ENCODE results near the gene SOWAHD. TPM values are rescaled to one million over a fixed set of nuclear protein-coding genes. Genes with fewer than 3 reads are reported as not detected.

SOWAHD gene, protein sequence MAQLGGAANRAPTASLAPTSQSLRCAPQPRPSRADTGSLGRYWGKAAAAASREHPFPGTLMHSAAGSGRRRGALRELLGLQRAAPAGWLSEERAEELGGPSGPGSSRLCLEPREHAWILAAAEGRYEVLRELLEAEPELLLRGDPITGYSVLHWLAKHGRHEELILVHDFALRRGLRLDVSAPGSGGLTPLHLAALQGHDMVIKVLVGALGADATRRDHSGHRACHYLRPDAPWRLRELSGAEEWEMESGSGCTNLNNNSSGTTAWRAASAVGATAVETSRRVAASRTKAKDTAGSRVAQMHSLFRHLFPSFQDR
- polyA plus RNA-seq (2011; rRNA removed) (0.05 and 0.08 TPM in 2 replicates), polyA plus RNA-seq (2017; fragmentation: RNase III; extraction: RNeasy Plus Mini Kit Qiagen cat#74134 plus additional on column Dnase treatment) (0.09 to 0.22 TPM (median 0.09 TPM) in 3 replicates), polyA minus RNA-seq (2011; rRNA and poly(A)+ RNA removed) (not detected in 2 replicates)
- polyA plus RNA-seq (2012; cell fraction: cytosol; rRNA removed): 0.16 and 0.25 TPM in 2 replicates
- polyA plus RNA-seq (2012; cell fraction: nucleus; rRNA removed): 0.07 and 0.22 TPM in 2 replicates

DNA sequence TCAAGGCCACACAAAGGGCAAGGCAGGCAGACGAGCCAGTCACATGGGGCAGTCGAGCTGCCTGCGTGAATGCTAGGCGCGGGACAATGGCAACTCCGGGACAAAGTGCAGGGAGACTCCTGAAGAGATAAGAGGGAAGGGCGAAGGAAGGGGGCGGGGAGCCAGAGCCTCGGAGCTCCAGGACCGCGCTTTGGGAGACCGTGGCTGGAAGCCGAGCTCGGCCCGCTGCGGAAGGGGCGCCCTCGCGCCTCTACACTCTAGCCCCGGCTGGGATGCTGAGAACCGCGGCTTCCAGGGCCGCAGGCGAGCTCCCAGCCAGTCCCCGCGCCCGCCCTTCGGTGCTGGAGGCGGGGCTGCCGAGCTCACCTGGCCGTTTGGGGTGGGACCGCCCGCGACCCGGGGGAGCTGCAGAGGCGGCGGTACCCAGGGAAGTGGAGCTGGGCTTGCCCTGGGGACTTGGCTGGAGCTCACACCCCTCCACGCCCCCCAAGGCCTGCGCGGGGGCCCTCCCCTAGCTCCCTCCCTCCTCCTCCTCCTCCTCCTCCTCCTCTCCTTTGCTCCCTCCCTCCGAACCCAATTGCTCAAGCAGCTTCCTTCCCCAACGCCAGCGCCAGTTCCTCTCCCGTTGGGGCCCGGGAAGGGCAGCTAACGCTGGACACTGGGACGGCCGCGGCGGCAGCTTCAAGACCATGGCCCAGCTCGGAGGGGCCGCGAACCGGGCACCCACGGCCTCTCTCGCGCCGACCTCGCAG, at the start of gene SOWAHD:
SOWAHD (plus strand) TSS at position 610 of the 752 bp plus-strand sequence; CDS start at position 690, 80 bp downstream.
- H3K9me3 ChIP-seq: no peaks in the 10 kb centered on the region
- H3K27ac ChIP-seq: peak within 1 kb of the TSS; percentile 29 to 81
- peaks cover 2% of the 10 kb centered on the region; the same call in 1 of the 3 replicates for H3K4me1 ChIP-seq
- ATAC-seq (peak; percentile 62 to 79), FAIRE-seq (no peak), DNase-seq (ENCODE audit: low read depth in 1 of 2, low spot score in 1 of 2) (peak in 1 of 2 experiments; percentile 21)
- ChIA-PET CTCF (interaction anchor here (0.6 to 2.8 kb wide), 10 partner anchors 9 to 276 kb away, joined by 3 to 10 read pairs (median 4); no protein-coding TSS in a partner anchor), POLR2A (interaction anchor here (0.9 to 2.0 kb wide), 2 partner anchors 33 to 156 kb away, joined by 3 to 20 read pairs; partner anchors contain the start of gene RPL39)
- TF ChIP-seq KDM1A (IDR thresholded peaks at IDR 0.05; ENCODE audit: low read depth) (no peak), EHF (CRISPR knock-in tag; IDR thresholded peaks at IDR 0.05) (no peak), CHD4 (IDR thresholded peaks at IDR 0.05; ENCODE audit: borderline replicate concordance) (no peak)
- TF ChIP-seq, protein P1, sequence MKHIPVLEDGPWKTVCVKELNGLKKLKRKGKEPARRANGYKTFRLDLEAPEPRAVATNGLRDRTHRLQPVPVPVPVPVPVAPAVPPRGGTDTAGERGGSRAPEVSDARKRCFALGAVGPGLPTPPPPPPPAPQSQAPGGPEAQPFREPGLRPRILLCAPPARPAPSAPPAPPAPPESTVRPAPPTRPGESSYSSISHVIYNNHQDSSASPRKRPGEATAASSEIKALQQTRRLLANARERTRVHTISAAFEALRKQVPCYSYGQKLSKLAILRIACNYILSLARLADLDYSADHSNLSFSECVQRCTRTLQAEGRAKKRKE (CRISPR knock-in tag; IDR thresholded peaks at IDR 0.05; ENCODE audit: low read depth): no peak
- 3% methylated on average over 15 of the region's 59 CpGs for WGBS (ENCODE audit: missing lambda C conversion rate)
- H3K4me2 ChIP-seq: peak within 1 kb of the TSS; percentile 82
- peak within 1 kb of the TSS; percentile 61 for H3K4me3 ChIP-seq

DNA sequence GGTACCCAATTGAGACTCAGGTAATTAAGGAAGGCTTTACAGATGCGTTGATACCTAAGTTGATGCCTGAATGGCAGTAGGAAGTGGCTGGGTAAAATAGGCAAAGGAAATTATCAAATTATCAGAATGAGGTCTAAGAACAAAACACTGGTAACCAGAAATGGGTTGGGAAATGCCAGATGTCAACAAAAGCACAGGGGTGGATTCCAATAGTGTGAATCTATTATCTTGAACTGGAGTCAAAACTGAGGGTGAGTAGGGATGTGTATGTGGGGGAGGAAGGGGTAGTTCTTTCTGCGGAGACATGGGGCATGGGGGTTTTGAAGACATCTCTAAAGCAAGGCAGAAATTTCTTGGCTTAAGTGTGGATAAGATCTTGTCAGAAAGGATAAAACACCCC, 49.5 kb upstream of the SOWAHD start:
- WGBS (ENCODE audit: missing lambda C conversion rate): 87% methylated on average over 2 of the region's 2 CpGs
- Histone ChIP-seq H3K4me1 (no peaks in the 10 kb centered on the region), H3K9me3 (no peaks in the 10 kb centered on the region), H3K4me3 (no peak overlapping the region), H3K27ac (no peak overlapping the region), H3K4me2 (no peak overlapping the region)
- ChIA-PET CTCF (interaction anchor here (0.6 to 1.9 kb wide), 2 partner anchors 20 to 25 kb away, joined by 4 read pairs; no protein-coding TSS in a partner anchor), POLR2A (interaction anchor here (1.3 kb wide), 1 partner anchor 83 kb away, joined by 4 read pairs; the partner anchor contains the start of gene RPL39)
- TF ChIP-seq GATA3 (IDR thresholded peaks at IDR 0.05; ENCODE audit: borderline replicate concordance): no peak
- no peak for TF ChIP-seq HDAC2 (IDR thresholded peaks at IDR 0.05)
- TF ChIP-seq BHLHE40 (IDR thresholded peaks at IDR 0.05; ENCODE audit: low read depth, low read length): no peak
- TF ChIP-seq, protein P2, sequence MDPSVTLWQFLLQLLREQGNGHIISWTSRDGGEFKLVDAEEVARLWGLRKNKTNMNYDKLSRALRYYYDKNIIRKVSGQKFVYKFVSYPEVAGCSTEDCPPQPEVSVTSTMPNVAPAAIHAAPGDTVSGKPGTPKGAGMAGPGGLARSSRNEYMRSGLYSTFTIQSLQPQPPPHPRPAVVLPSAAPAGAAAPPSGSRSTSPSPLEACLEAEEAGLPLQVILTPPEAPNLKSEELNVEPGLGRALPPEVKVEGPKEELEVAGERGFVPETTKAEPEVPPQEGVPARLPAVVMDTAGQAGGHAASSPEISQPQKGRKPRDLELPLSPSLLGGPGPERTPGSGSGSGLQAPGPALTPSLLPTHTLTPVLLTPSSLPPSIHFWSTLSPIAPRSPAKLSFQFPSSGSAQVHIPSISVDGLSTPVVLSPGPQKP (IDR thresholded peaks at IDR 0.05; ENCODE audit: low read depth, low read length): no peak
- TF ChIP-seq, protein P3, sequence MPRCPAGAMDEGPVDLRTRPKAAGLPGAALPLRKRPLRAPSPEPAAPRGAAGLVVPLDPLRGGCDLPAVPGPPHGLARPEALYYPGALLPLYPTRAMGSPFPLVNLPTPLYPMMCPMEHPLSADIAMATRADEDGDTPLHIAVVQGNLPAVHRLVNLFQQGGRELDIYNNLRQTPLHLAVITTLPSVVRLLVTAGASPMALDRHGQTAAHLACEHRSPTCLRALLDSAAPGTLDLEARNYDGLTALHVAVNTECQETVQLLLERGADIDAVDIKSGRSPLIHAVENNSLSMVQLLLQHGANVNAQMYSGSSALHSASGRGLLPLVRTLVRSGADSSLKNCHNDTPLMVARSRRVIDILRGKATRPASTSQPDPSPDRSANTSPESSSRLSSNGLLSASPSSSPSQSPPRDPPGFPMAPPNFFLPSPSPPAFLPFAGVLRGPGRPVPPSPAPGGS (IDR thresholded peaks at IDR 0.05): no peak
- no peak for TF ChIP-seq KDM5A (IDR thresholded peaks at IDR 0.05)
- TF ChIP-seq, protein P4, sequence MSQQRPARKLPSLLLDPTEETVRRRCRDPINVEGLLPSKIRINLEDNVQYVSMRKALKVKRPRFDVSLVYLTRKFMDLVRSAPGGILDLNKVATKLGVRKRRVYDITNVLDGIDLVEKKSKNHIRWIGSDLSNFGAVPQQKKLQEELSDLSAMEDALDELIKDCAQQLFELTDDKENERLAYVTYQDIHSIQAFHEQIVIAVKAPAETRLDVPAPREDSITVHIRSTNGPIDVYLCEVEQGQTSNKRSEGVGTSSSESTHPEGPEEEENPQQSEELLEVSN (IDR thresholded peaks at IDR 0.05; ENCODE audit: borderline replicate concordance, low read depth): no peak
- TF ChIP-seq, protein P5, sequence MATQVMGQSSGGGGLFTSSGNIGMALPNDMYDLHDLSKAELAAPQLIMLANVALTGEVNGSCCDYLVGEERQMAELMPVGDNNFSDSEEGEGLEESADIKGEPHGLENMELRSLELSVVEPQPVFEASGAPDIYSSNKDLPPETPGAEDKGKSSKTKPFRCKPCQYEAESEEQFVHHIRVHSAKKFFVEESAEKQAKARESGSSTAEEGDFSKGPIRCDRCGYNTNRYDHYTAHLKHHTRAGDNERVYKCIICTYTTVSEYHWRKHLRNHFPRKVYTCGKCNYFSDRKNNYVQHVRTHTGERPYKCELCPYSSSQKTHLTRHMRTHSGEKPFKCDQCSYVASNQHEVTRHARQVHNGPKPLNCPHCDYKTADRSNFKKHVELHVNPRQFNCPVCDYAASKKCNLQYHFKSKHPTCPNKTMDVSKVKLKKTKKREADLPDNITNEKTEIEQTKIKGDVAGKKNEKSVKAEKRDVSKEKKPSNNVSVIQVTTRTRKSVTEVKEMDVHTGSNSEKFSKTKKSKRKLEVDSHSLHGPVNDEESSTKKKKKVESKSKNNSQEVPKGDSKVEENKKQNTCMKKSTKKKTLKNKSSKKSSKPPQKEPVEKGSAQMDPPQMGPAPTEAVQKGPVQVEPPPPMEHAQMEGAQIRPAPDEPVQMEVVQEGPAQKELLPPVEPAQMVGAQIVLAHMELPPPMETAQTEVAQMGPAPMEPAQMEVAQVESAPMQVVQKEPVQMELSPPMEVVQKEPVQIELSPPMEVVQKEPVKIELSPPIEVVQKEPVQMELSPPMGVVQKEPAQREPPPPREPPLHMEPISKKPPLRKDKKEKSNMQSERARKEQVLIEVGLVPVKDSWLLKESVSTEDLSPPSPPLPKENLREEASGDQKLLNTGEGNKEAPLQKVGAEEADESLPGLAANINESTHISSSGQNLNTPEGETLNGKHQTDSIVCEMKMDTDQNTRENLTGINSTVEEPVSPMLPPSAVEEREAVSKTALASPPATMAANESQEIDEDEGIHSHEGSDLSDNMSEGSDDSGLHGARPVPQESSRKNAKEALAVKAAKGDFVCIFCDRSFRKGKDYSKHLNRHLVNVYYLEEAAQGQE (IDR thresholded peaks at IDR 0.05): no peak
- no peak for TF ChIP-seq HEYL (CRISPR knock-in tag; IDR thresholded peaks at IDR 0.05)
- no peak for TF ChIP-seq TP53 (CRISPR knock-in tag; IDR thresholded peaks at IDR 0.05)
- no peak for TF ChIP-seq RNF2 (IDR thresholded peaks at IDR 0.05; ENCODE audit: borderline replicate concordance, low read depth)
- no peak for TF ChIP-seq NR3C1 (IDR thresholded peaks at IDR 0.05)
- TF ChIP-seq RARB (CRISPR knock-in tag; IDR thresholded peaks at IDR 0.05): no peak
- no peak for TF ChIP-seq ZC3H11A (IDR thresholded peaks at IDR 0.05)
- TF ChIP-seq SREBF2 (IDR thresholded peaks at IDR 0.05): no peak
- no peak for TF ChIP-seq HOXB5 (CRISPR knock-in tag; IDR thresholded peaks at IDR 0.05)
- ATAC-seq: no peak
- no peak for FAIRE-seq
- DNase-seq (ENCODE audit: low read depth in 1 of 2, low spot score in 1 of 2): no peak
